Transverse colon (tissue), 4 donors: Measurements from ENCODE around the gene LAMA2. TPM values are rescaled to one million over a fixed set of nuclear protein-coding genes. Genes with fewer than 3 reads are reported as not detected.

Experiments used
- DNase-seq: peaks from one replicate; pipeline ENCODE4 v3.0.0-alpha.2; 2019
- H3K27ac ChIP-seq, 4 donors: fragments of 200-600 bp; sonication (generic); 2 replicates each; pipeline ENCODE4 v1.5.1; 2016 to 2018; ENCODE audit warnings: inconsistent platforms in 4 of 4
- H3K27me3 ChIP-seq: fragments of 200-600 bp; sonication (generic); 2 replicates; pipeline ENCODE4 v1.5.1; 2017; ENCODE audit warnings: inconsistent platforms
- H3K36me3 ChIP-seq, 4 donors: fragments of 200-600 bp; sonication (generic); 2 replicates each; pipeline ENCODE4 v1.5.1; 2017 to 2019; ENCODE audit warnings: inconsistent platforms in 4 of 4
- H3K4me1 ChIP-seq, 4 donors: fragments of 200-600 bp; sonication (generic); 2 replicates each; pipeline ENCODE4 v1.5.1; 2017 to 2020; ENCODE audit warnings: inconsistent platforms in 4 of 4
- H3K4me3 ChIP-seq, 4 donors: fragments of 200-600 bp; sonication (generic); 1 replicate in 1 of 4; 2 replicates in 3 of 4; pipeline versions ENCODE4 v1.5.1 to v1.6.1; 2017 to 2019; ENCODE audit warnings: inconsistent platforms in 4 of 4
- H3K9me3 ChIP-seq, 2 donors: fragments of 200-600 bp; sonication (generic); 2 replicates each; pipeline ENCODE4 v1.5.1; 2017 to 2019; ENCODE audit warnings: inconsistent platforms in 2 of 2
- CTCF ChIP-seq, 5 experiments: fragments of 200-600 bp in 3 of 5; fragments of 450-650 bp in 2 of 5; sonication (generic) in 3 of 5; IDR thresholded peaks; 1 replicate in 2 of 5; 2 replicates in 3 of 5; pipeline ENCODE4 v1.5.1; 2016 to 2017; ENCODE audit warnings: antibody characterized with exemption in 5 of 5, inconsistent platforms in 3 of 5, mild to moderate bottlenecking in 2 of 5, moderate library complexity in 1 of 5
- EP300 ChIP-seq: sonication (generic); formaldehyde crosslinking; IDR thresholded peaks from one replicate; pipeline ENCODE4 v1.6.1; 2017; ENCODE audit warnings: antibody characterized with exemption, low read depth
- POLR2A ChIP-seq: fragments of 450-650 bp; IDR thresholded peaks from one replicate; pipeline ENCODE4 v1.6.1; 2016; ENCODE audit warnings: antibody characterized with exemption, mild to moderate bottlenecking, moderate library complexity
- POLR2AphosphoS5 ChIP-seq, 3 donors: sonication (generic); formaldehyde crosslinking; IDR thresholded peaks; one replicate each; pipeline ENCODE4 v1.6.1; 2016; ENCODE audit warnings: antibody characterized with exemption in 3 of 3
- WGBS, 2 donors: methylation state at CpG; one replicate each; pipeline ENCODE4 v1.1.5; 2018; ENCODE audit warnings: low coverage in 1 of 2; 5-methylcytosine and 5-hydroxymethylcytosine counted together
- in situ Hi-C, 4 donors: fragments of 200-750 bp; cut with MboI; loops; one replicate each; pipeline versions ENCODE4 v1.15.0 to v1.15.1; 2017; ENCODE audit warnings: low sequenced_read_pairs in 3 of 4, low pct_ligation_motif_present in 1 of 4, low pct_unique_long_range_greater_than_20kb in 1 of 4
- intact Hi-C: fragments of 100-400 bp; cut with DNase I; formaldehyde crosslinking; loops from one replicate; pipeline ENCODE4 v1.15.1; 2023; ENCODE audit warnings: low total_unique reads
- total RNA-seq, 4 donors: library from RNA; depleted of rRNA; stranded (reverse); fragments of >200 nt; gene quantifications; one replicate each; pipeline ENCODE4 v1.1.0, GENCODE V29; 2016

LAMA2 gene
- total RNA-seq, 4 donors from 2014 or later = 12.3 to 43.0 (median 32.1) TPM

- Histone ChIP-seq H3K4me1 (no peaks in the 10 kb centered on the region), H3K36me3 (no peaks in the 10 kb centered on the region), H3K4me3 (no peak overlapping the region), H3K9me3 (no peaks in the 10 kb centered on the region), H3K27ac (no peak overlapping the region), H3K27me3 (no peaks in the 10 kb centered on the region)
- TF ChIP-seq POLR2A (no peak), POLR2AphosphoS5 (IDR thresholded peaks at IDR 0.05) (no peak), EP300 (no peak), CTCF (IDR thresholded peaks at IDR 0.05) (no peak)
- DNase-seq = no peak
- in situ Hi-C loops (no loop called here), intact Hi-C loops (no loop called here)
These were observed 653.3 kb downstream of the LAMA2 start for GRCh38 chr6:129536271-129536670.

- TF ChIP-seq CTCF (IDR thresholded peaks at IDR 0.05) (no peak), POLR2AphosphoS5 (IDR thresholded peaks at IDR 0.05) (no peak), EP300 (no peak), POLR2A (no peak)
- Histone ChIP-seq H3K27ac (no peak overlapping the region), H3K4me3 (no peak overlapping the region), H3K36me3 (no peaks in the 10 kb centered on the region), H3K4me1 (no peaks in the 10 kb centered on the region), H3K27me3 (no peaks in the 10 kb centered on the region), H3K9me3 (no peaks in the 10 kb centered on the region)
- intact Hi-C loops = no loop called here
- no peak for DNase-seq
- WGBS, 2 donors = 80% methylated on average over 2 of the region's 2 CpGs; no CpG with 5 or more reads in 1 of the 2 donors
- in situ Hi-C loops = no loop called here
These were observed 656.1 kb downstream of the LAMA2 start for GRCh38 chr6:129539032-129539431.

GRCh38 chr6:129542705-129543104, 659.8 kb downstream of the LAMA2 start:
- Histone ChIP-seq H3K4me3 (no peak overlapping the region), H3K9me3 (no peaks in the 10 kb centered on the region), H3K4me1 (no peaks in the 10 kb centered on the region), H3K27me3 (no peaks in the 10 kb centered on the region), H3K27ac (no peak overlapping the region), H3K36me3 (no peaks in the 10 kb centered on the region)
- in situ Hi-C loops (no loop called here), intact Hi-C loops (no loop called here)
- DNase-seq = no peak
- 66 to 69% methylated on average over 2 of the region's 2 CpGs for WGBS, 2 donors
- TF ChIP-seq POLR2AphosphoS5 (IDR thresholded peaks at IDR 0.05) = no peak
- TF ChIP-seq CTCF (IDR thresholded peaks at IDR 0.05) = no peak
- TF ChIP-seq POLR2A = no peak
- no peak for TF ChIP-seq EP300

GRCh38 chr6:129543981-129544380, 661.0 kb downstream of the LAMA2 start:
- H3K36me3 ChIP-seq = no peaks in the 10 kb centered on the region
- no peaks in the 10 kb centered on the region for H3K27me3 ChIP-seq
- H3K9me3 ChIP-seq = no peaks in the 10 kb centered on the region
- intact Hi-C loops (no loop called here), in situ Hi-C loops (no loop called here)
- H3K27ac ChIP-seq = no peak overlapping the region
- WGBS, 2 donors = 71 to 92% methylated on average over 2 of the region's 2 CpGs
- H3K4me3 ChIP-seq = no peak overlapping the region
- no peak for DNase-seq
- H3K4me1 ChIP-seq = no peaks in the 10 kb centered on the region
- TF ChIP-seq POLR2AphosphoS5 (IDR thresholded peaks at IDR 0.05) (no peak), EP300 (no peak), CTCF (IDR thresholded peaks at IDR 0.05) (no peak), POLR2A (no peak)
